H9 (cell line): ENCODE results near the gene MBLAC2. TPM values are rescaled to one million over a fixed set of nuclear protein-coding genes. Genes with fewer than 3 reads are reported as not detected.
A peak's percentile ranks its signal among the peaks of the same experiment; 100 is the strongest.

Source experiments
- DNase-seq: peaks from one replicate; pipeline ENCODE4 v3.0.0-alpha.2; 2017
- H2AFZ ChIP-seq: one replicate; pipeline ENCODE4 v1.6.1; 2013; ENCODE audit warnings: mild to moderate bottlenecking, low read length, control low read depth, moderate library complexity
- H2AK5ac ChIP-seq: 2 replicates; pipeline ENCODE4 v1.6.1; 2013; ENCODE audit warnings: low read length, control low read depth, mixed read lengths; ENCODE audit not compliant: insufficient read length
- H2BK120ac ChIP-seq: one replicate; pipeline ENCODE4 v1.6.1; 2013; ENCODE audit warnings: low read depth, mild to moderate bottlenecking, low read length, control low read depth, inconsistent platforms; ENCODE audit not compliant: poor library complexity, severe bottlenecking
- H2BK12ac ChIP-seq: 2 replicates; pipeline ENCODE4 v1.6.1; 2013; ENCODE audit warnings: low read length, control low read depth, mixed read lengths, low read depth; ENCODE audit not compliant: insufficient read length
- H2BK15ac ChIP-seq: 2 replicates; pipeline ENCODE4 v1.6.1; 2013; ENCODE audit warnings: low read depth, low read length, control low read depth
- H2BK20ac ChIP-seq: one replicate; pipeline ENCODE4 v1.6.1; 2013; ENCODE audit warnings: low read depth, mild to moderate bottlenecking, low read length, control low read depth, inconsistent platforms; ENCODE audit not compliant: poor library complexity, severe bottlenecking
- H2BK5ac ChIP-seq: 2 replicates; pipeline ENCODE4 v1.6.1; 2013; ENCODE audit warnings: low read length, control low read depth, mixed read lengths; ENCODE audit not compliant: insufficient read length
- H3K14ac ChIP-seq: 2 replicates; pipeline ENCODE4 v1.6.1; 2013; ENCODE audit warnings: low read length, control low read depth; ENCODE audit not compliant: insufficient read depth
- H3K18ac ChIP-seq: 2 replicates; pipeline ENCODE4 v1.6.1; 2013; ENCODE audit warnings: low read depth, mild to moderate bottlenecking, mixed read lengths, low read length, control low read depth; ENCODE audit not compliant: insufficient read length
- H3K23ac ChIP-seq: 2 replicates; pipeline ENCODE4 v1.6.1; 2013; ENCODE audit warnings: low read length, control low read depth, mixed read lengths, low read depth; ENCODE audit not compliant: insufficient read length
- H3K23me2 ChIP-seq: 2 replicates; pipeline ENCODE4 v1.6.1; 2013; ENCODE audit warnings: low read depth, mild to moderate bottlenecking, mixed read lengths, low read length, control low read depth; ENCODE audit not compliant: insufficient read length, poor library complexity, severe bottlenecking
- H3K27ac ChIP-seq: 2 replicates; pipeline ENCODE4 v1.5.1; 2013; ENCODE audit warnings: low read length, control low read depth, mixed read lengths, low read depth; ENCODE audit not compliant: insufficient read length
- H3K27me3 ChIP-seq: 2 replicates; pipeline ENCODE4 v1.6.1; 2013; ENCODE audit warnings: low read length, control low read depth, inconsistent platforms; ENCODE audit not compliant: insufficient read depth
- H3K4ac ChIP-seq: 2 replicates; pipeline ENCODE4 v1.6.1; 2013; ENCODE audit warnings: low read depth, mild to moderate bottlenecking, control low read depth, inconsistent platforms, low read length, moderate library complexity
- H3K4me1 ChIP-seq: 2 replicates; pipeline ENCODE4 v1.6.1; 2013; ENCODE audit warnings: low read length, control low read depth, inconsistent platforms; ENCODE audit not compliant: insufficient read depth
- H3K4me2 ChIP-seq: 2 replicates; pipeline ENCODE4 v1.6.1; 2013; ENCODE audit warnings: low read length, control low read depth, mixed read lengths; ENCODE audit not compliant: insufficient read length, insufficient read depth
- H3K56ac ChIP-seq: 2 replicates; pipeline ENCODE4 v1.6.1; 2013; ENCODE audit warnings: low read depth, mild to moderate bottlenecking, mixed read lengths, low read length, control low read depth; ENCODE audit not compliant: insufficient read length
- H3K79me1 ChIP-seq: 2 replicates; pipeline ENCODE4 v1.6.1; 2013; ENCODE audit warnings: low read depth, mild to moderate bottlenecking, moderate library complexity, low read length, control low read depth, inconsistent platforms; ENCODE audit not compliant: insufficient read depth, poor library complexity, severe bottlenecking
- H3K79me2 ChIP-seq: 2 replicates; pipeline ENCODE4 v1.6.1; 2013; ENCODE audit warnings: low read length, control low read depth, inconsistent platforms; ENCODE audit not compliant: insufficient read depth
- H3K9ac ChIP-seq: 2 replicates; pipeline ENCODE4 v1.6.1; 2013; ENCODE audit warnings: low read length, control low read depth, mixed read lengths; ENCODE audit not compliant: insufficient read length; ENCODE audit errors: extremely low read depth
- H3K9me3 ChIP-seq: one replicate; pipeline ENCODE4 v1.6.1; 2013; ENCODE audit warnings: low read depth, low read length, inconsistent platforms; ENCODE audit not compliant: control insufficient read depth
- H3T11ph ChIP-seq: one replicate; pipeline ENCODE4 v1.6.1; 2013; ENCODE audit warnings: mild to moderate bottlenecking, low read length, control low read depth, inconsistent platforms
- H4K20me1 ChIP-seq: one replicate; pipeline ENCODE4 v1.6.1; 2013; ENCODE audit not compliant: control insufficient read depth, insufficient read length, insufficient read depth
- H4K5ac ChIP-seq: 2 replicates; pipeline ENCODE4 v1.6.1; 2013; ENCODE audit warnings: low read depth, mild to moderate bottlenecking, mixed read lengths, low read length, control low read depth; ENCODE audit not compliant: insufficient read length
- H4K8ac ChIP-seq: replicated peaks from 2 replicates; pipeline ENCODE4 v1.6.1; 2013; ENCODE audit warnings: low read length, control low read depth, mixed read lengths, low read depth; ENCODE audit not compliant: insufficient read length
- H4K91ac ChIP-seq: 2 replicates; pipeline ENCODE4 v1.6.1; 2013; ENCODE audit warnings: low read depth, mild to moderate bottlenecking, moderate library complexity, mixed read lengths, low read length, control low read depth; ENCODE audit not compliant: insufficient read length
- H3K27ac Mint-ChIP-seq, 3 experiments: 2 replicates in 2 of 3; 3 replicates in 1 of 3; pipeline ENCODE4 v1.8.0; 2020 to 2021; ENCODE audit warnings: mixed read lengths in 3 of 3, mild to moderate bottlenecking in 1 of 3, moderate library complexity in 1 of 3
- H3K27me3 Mint-ChIP-seq: 2 replicates; pipeline ENCODE4 v1.8.0; 2021; ENCODE audit warnings: low read depth, mild to moderate bottlenecking, moderate library complexity, mixed read lengths
- H3K36me3 Mint-ChIP-seq, 3 experiments: 2 replicates in 2 of 3; 3 replicates in 1 of 3; pipeline ENCODE4 v1.8.0; 2020 to 2021; ENCODE audit warnings: low read depth in 3 of 3, mixed read lengths in 3 of 3; ENCODE audit not compliant: insufficient read depth in 1 of 3
- H3K4me1 Mint-ChIP-seq, 2 experiments: 2 replicates each; pipeline ENCODE4 v1.8.0; 2020; ENCODE audit warnings: mixed read lengths in 2 of 2
- H3K4me3 Mint-ChIP-seq, 2 experiments: 2 replicates in 1 of 2; 3 replicates in 1 of 2; pipeline ENCODE4 v1.8.0; 2020 to 2021; ENCODE audit warnings: mild to moderate bottlenecking in 2 of 2, mixed read lengths in 2 of 2, moderate library complexity in 1 of 2
- H3K9me3 Mint-ChIP-seq, 2 experiments: 2 replicates in 1 of 2; 3 replicates in 1 of 2; pipeline ENCODE4 v1.8.0; 2020; ENCODE audit warnings: mild to moderate bottlenecking in 2 of 2, mixed read lengths in 2 of 2, moderate library complexity in 1 of 2
- CTCF ChIP-seq: fragments of 200-600 bp; sonication (generic); conservative IDR thresholded peaks from 3 replicates; pipeline ENCODE4 v1.8.0; 2021; ENCODE audit warnings: antibody characterized with exemption, mild to moderate bottlenecking
- WGBS: extraction: QIAGEN DNeasy Blood & Tissue Kit; methylation state at CpG from one replicate; pipeline ENCODE4 v1.1.7; 2013; ENCODE audit warnings: missing lambda C conversion rate, low lambda C conversion rate, mixed read lengths; ENCODE audit not compliant: insufficient read length; ENCODE audit errors: extremely low coverage; 5-methylcytosine and 5-hydroxymethylcytosine counted together
- total RNA-seq: library from RNA; stranded (reverse); gene quantifications from 2 replicates; pipeline ENCODE4 v1.2.1, GENCODE V29; 2021

Gene MBLAC2
- total RNA-seq, 1 experiment from 2014 or later, result 4.9 TPM

GRCh38 chr5:90495146-90495545 is 20.6 kb upstream of the MBLAC2 start:
- H3K27ac Mint-ChIP-seq, result peak overlapping the region in 2 of 3 experiments; percentile 48 to 74; a peak in 2 of 7 replicates
- H2BK12ac ChIP-seq, result no peak overlapping the region
- H3K79me1 ChIP-seq, result no peaks in the 10 kb centered on the region
- no peak overlapping the region for H4K5ac ChIP-seq
- H2BK120ac ChIP-seq, result no peak overlapping the region
- H3K9me3 ChIP-seq, result no peaks in the 10 kb centered on the region
- H3K4me3 Mint-ChIP-seq, result no peak overlapping the region
- no peak overlapping the region for H2BK20ac ChIP-seq
- no peak overlapping the region for H3K56ac ChIP-seq
- no peak overlapping the region for H2BK15ac ChIP-seq
- no peak overlapping the region for H3K4ac ChIP-seq
- no peaks in the 10 kb centered on the region for H3K4me1 ChIP-seq
- no peak for TF ChIP-seq CTCF
- no peaks in the 10 kb centered on the region for H3K23me2 ChIP-seq
- H3K27ac ChIP-seq, result no peak overlapping the region
- no peak overlapping the region for H4K8ac ChIP-seq
- H3K9ac ChIP-seq, result no peak overlapping the region
- no peak overlapping the region for H4K91ac ChIP-seq
- H3K79me2 ChIP-seq, result no peaks in the 10 kb centered on the region
- no peak overlapping the region for H2AK5ac ChIP-seq
- no peak overlapping the region for H2BK5ac ChIP-seq
- no peak overlapping the region for H3K18ac ChIP-seq
- no peaks in the 10 kb centered on the region for H4K20me1 ChIP-seq
- H3K27me3 ChIP-seq, result no peaks in the 10 kb centered on the region
- H3K36me3 Mint-ChIP-seq, result peaks cover 48 to 68% (median 49%) of the 10 kb centered on the region in 3 experiments
- H3K4me2 ChIP-seq, result no peak overlapping the region
- H3K4me1 Mint-ChIP-seq, result no peaks in the 10 kb centered on the region
- H3K27me3 Mint-ChIP-seq, result no peaks in the 10 kb centered on the region
- no peak overlapping the region for H3K23ac ChIP-seq
- no peak overlapping the region for H2AFZ ChIP-seq
- no peak overlapping the region for H3T11ph ChIP-seq
- H3K14ac ChIP-seq, result no peak overlapping the region
- no peak for DNase-seq
- no CpG with 5 or more reads among the region's 1 CpG for WGBS
- no peaks in the 10 kb centered on the region for H3K9me3 Mint-ChIP-seq
